RCC 7860 (cell line): ENCODE measurements around the gene KREMEN1.
"Not testable (repeated sequence)": the region's sequence is repeated elsewhere in the genome, so short reads cannot be mapped to it uniquely, and the experiment has no call there.

Source experiments
- DNase-seq: peaks from one replicate; pipeline ENCODE4 v3.0.0-alpha.2; 2015; ENCODE audit warnings: low spot score
- FAIRE-seq: peaks from 2 replicates; lab custom pipeline; 2012; peaks lifted over from hg19 to GRCh38; lab: Jason Lieb, UNC

Gene KREMEN1

DNA sequence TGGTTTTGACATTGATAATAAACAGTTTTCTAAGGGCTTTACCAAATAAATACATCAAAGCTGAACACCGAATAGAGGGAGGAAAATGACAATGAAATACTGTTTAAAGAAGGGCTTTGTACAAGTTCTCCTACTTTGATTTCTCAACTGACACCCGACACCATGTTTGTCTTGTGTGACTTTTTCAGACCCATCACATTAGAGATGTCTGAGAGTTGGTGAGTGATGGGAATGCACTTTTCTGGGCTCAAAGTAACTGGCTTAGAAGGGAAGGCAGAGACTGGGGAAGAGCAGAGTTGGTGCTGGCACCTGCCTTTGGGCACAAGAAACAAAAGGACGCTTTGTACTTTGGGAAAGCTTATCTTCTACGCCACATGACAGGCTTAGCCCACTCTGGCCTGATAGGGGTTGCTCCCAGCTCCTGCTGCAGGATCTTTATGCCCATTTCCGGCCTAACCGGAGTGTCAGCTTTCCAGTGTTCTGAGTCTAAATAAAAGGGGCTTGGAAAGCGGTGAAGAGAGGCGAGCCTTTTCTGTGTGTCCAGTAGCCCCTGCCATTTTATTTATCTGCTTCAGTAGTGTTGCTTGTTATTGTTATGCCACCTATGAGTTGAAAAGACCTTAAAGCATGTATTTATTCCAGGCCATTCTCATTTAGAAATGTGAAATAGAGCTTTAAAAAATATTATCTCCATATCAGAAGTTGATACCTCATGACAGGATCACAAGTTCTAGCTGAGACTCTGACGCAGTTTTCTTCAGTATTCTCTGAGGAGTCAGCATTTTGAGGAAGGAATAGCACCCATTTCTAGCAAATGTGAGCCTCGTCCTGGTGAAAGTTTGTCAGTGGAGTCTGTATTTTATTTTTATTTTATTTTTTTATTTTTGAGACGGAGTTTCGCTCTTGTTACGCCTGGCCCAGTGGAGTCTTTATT is 24.2 kb downstream of the KREMEN1 start:
- no peak for DNase-seq

DNA sequence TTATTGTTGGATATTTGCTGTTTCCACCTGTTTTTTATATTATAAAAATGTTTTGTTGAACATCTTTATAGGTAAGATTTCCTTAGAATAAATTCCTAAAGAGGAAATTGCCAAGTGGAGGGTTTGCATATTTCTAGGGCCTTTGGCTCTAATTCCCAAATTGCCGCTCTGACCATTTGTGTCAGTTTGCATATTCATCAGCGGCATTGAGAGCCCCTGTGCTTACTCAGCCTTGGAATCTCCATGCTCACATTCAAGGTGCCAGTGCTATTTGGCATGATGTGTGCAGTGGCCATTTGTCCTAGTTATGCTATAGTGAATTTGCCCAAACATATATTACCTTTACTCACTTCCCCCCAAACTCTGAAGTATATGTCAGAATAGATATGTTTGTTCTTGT is 25.5 kb downstream of the KREMEN1 start:
- no peak for DNase-seq
- FAIRE-seq: no peak

More for the DNA sequence above, 24.2 kb downstream of the KREMEN1 start:
- FAIRE-seq: no peak

DNA sequence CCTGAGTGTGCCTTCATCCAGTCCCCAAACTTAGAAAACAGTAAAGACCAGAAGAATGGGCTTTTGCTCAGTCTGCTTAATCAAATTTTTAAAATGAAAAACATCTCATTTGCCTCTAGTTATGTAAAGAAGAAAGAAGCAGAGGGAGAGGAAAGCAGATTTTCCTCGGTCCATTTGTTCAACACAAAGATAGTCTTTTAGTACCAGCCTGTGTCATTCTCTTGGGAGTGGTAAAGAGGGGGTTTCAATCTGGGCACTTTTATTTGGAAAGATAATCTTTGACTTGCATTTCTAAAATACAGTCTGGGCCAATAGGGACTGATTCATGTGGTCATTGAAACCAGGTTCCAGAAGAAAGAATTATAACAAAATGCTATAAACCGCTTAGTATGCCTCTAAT is 29.5 kb downstream of the KREMEN1 start:
- FAIRE-seq (no peak), DNase-seq (no peak)

DNA sequence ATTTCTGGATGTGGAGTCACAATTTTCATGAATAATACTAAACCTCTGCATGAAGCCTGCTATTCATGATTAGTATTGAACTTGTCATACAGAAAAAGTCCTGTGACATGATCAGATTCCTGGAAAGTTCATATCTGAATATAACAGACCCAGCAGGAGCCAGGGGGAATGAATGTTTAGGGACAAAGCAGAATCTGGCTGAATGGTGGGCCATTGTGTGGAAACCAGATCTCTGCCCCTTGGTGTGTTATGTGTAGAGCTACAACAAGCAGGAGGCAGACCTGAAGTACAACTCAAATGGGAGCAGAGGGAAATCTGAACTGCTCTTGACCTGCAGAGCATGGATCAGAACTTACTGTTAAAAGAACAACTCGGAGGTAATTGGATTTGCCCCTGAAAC is 30.3 kb downstream of the KREMEN1 start:
- FAIRE-seq (no peak), DNase-seq (no peak)

DNA sequence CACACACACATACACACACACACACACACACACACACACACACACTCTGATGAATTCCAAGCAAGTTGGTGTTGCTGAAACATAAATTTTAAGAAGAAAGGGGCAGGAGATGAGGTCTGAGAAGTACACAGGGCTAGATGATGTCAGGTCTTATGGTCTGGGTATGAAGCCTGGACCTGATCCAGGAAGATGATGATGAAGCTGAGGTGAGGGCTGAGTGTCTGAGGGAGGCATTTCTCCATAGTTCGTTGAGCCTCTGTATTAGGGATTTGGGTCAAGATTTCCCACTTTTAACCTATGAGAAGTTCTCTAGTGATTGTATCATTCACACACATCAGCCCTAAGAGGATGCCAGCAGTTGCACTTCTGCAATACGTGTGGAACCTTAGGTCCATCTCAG is 32.6 kb downstream of the KREMEN1 start:
- FAIRE-seq (no peak), DNase-seq (no peak)

DNA sequence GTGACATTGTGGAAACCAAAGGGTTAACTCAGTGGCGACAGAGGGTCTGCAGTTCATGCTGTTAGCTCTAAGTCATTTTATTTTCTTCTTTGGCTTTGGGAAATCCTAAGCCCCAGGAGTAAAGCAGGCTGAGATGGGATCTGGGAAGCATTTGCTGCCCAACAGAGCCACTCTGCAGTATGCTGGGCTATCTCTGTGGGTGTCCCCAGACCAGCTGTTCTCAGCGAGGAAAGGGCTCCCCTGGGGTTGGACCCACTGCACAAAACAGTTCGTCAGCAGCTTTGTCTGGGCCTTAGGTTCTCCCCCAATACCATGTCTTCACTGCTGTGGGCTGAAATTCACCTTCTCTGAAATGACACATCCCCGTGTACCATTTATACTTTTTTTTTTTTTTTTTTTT is 34.0 kb downstream of the KREMEN1 start:
- FAIRE-seq (no peak), DNase-seq (no peak)

DNA sequence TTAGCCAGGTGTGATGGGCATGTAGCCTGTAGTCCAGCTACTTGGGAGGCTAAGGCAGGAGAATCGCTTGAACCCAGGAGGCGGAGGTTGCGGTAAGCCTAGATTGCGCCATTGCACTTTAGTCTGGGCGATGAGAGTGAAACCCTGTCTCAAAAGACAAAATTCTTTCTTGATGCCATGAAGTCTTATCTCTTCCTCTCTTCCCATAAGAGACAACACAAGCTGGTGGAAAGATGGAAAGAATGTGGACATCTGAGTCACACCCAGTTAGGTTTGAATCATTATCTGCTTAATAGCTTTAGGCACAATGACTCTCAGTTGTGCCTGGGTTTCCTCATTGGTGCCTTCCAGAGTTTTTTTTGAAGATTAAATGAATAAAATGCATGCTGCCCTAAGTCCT is 35.3 kb downstream of the KREMEN1 start:
- DNase-seq (peak; percentile 36), FAIRE-seq (peak; percentile 57)

DNA sequence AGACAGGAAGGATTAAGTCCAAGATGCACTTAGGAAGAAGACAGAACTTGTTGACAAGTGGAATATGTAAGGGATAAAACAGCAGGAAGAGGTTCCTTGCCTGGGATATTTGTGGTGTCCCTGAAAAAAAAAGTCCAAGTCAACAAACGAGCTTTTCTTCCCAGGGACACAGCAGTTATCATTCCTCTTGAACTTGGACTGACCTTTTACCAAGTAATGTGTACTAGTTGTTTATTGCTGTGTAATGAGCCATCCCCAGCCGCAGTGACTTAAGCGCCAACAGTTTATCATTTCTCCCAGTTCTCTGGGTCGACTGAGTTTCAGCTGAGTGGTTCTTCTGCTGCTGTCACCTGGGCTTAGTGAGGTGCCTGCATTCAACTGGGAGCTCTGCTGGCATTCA is 37.0 kb downstream of the KREMEN1 start:
- peak; percentile 47 for DNase-seq
- peak; percentile 66 for FAIRE-seq

DNA sequence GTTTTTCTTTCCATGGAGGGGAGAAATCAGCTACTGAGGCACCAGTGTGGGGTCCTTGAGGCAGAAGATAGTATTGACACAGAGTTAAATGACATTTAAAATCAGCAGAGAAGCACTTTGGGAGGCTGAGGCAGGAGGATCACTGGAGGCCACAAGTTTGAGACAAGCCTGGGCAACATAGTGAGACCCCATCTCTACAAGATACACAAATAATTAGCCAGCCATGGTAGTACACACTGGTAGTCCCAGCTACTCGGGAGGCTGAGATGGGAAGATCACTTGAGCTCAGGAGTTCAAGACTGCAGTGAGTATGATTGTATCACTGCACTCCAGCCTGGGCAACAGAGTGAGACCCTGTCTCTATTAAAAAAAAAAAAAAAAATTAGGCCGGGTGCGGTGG is 38.1 kb downstream of the KREMEN1 start:
- FAIRE-seq (no peak), DNase-seq (no peak)

DNA sequence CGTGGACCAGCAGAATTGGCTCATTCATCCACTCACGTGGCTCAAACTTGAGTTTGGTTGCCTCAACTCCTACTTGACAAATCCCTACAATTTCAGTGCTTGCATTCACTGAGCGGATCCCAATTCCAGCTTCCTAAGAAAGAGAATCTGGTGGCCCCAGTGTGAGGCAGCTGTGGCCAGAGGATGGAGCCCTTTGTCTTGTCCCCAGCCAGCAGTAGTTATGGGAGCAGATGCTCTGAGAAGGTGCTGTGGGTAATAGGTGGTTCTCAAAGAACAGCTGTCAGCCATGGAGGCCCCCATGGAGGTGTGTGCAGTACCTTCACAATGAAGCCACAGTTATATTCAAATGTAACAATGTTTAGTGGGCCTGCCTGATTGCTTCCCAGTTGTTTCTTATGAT is 39.3 kb downstream of the KREMEN1 start:
- no peak for DNase-seq
- no peak for FAIRE-seq

DNA sequence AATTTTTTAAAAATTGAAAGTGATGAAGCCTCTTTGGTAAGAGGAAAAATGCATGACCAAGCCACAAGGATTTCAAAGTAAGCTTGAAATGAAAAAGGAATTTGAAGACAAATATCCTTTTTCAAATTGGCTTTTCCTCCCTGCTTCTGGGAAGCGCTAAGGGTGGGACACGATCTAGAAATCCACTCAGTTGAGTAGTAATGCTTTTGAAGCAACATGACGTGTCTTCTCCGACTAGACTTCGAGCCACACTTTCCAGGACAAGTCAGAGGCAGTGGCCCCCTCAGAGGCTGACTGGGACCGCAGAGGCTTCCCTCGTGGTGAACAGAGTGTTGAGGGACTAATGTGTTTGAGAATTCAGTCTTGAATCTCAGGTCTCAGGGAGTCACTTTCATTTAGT is 39.8 kb downstream of the KREMEN1 start:
- FAIRE-seq: no peak
- DNase-seq: no peak

DNA sequence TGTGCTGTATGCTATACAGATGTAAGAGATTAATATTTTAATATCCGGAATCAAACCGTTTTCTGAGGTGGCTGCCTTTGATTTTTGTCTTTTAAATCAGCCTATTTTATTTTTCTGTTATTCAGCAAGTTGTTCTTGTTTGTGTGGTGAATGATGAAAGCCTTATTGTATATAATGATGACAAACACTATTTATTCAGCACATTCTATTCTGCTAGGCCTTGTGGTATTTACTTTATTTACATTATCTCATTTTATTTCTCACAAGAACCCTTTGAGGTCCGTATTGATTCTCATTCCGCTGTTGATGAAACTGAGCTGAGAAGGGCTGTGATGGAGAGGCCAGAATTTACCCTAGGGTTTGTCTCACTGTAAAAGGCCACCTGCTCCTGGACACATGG is 40.5 kb downstream of the KREMEN1 start:
- DNase-seq (no peak), FAIRE-seq (no peak)

DNA sequence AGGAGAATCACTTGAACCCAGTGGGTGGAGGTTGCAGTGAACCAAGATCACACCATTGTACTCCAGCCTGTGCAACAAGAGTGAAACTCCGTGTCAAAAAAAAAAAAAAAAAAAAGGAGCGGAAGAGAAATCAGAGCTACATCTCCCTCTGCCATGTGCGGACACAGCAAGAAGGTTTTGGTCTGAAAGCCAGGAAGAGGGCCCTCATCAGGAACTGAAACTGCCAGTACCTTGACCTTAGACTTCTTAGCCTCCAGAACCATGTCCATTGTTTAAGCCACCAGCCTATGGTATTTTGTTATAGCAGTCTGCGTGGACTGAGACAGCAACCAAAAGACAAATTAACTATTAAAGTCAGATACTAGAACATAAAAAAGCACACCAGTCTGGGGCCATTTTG is 41.6 kb downstream of the KREMEN1 start:
- DNase-seq (no peak), FAIRE-seq (no peak)

DNA sequence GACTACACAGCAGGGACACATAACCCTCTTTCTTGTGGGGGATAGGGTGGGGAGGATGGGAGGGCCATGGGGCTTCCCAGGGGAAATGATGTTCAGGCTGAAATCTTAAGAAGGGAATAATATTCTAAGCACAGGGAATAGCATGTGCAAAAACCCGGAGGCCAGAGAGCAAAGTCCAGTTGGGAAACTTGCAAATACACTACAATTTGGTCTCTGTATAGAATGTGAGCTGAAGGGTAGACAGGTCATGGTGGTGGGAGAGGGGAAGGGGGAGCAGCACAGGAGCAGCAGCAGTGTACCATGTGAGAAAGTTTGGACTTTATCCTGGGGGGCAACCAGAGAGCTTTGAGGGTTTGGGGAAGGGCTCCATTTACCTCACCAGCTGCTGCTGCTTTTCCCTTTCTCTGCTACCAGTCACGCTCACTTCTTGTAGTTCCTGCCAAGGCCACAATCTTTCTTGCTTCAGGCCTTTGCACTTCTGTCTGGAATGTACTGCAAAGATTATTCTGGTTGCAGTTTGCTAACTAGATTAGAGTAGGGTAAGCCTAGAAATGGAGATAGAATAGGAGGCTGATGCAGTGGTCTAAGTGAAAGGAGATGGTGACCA is 43.0 kb downstream of the KREMEN1 start:
- no peak for DNase-seq
- no peak for FAIRE-seq

DNA sequence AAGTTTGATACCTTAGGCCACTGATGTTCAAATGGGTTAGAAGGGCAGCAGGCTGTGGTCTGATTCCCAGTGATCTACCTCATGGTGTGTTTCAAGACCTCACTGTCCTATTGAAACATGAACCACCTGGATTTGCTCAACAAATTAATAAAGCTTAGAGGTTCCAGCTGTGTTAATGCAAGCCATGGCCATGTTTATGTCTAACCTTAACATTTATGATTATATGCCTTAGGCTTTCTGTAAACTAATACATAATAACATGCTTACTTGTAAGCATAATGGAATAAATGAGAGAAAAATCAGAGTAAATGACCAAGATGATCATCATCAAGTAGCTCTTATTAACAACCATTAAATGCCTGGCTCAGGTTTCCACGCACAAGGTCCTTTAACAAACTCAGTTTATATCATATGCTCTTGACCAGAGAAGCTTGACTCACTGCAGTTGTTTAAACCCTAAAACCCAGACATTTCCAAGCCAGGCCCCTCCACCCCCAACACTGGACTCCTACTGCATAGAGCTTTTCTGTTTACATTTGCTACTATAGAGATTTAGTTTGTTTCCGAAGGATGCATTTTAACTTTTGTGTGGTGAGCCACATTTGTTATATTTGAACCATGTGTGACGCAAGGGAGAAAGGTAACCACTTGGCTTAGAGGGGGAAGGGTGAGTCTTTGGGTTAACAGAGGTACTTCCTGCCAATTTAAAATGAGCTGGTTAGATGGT is 43.7 kb downstream of the KREMEN1 start:
- no peak for FAIRE-seq

DNA sequence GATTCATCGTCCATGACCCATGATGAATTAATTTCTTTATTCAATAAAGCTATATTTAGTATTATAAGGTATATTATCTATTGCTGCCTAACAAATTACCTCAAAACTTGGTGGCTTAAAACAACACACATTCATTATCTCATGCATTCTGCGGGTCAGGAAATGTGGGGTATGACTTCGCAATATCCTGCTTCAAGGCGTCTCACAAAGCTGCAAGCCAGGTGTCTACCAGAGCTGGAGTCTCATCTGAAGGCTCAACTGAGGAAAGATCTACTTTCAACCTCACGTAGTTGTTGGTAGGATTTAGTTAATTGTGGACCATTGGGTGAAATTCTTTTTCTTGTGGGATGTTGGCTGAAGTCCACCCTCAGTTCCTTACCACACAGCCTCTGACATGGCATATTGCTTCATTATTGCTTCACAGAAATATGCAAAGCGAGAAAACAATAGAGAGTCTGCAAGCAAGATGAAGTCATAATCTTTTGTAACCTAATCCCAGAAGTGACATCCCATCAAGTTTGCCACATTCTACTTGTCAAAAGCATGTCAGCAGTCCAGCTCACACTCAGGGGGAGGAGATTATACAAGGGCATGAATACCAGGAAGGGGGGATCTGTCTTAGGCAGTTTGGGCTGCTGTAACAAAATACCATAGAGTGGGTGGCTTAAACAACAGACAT is 45.1 kb downstream of the KREMEN1 start:
- DNase-seq: no peak
- FAIRE-seq: no peak

More for the DNA sequence above, 43.7 kb downstream of the KREMEN1 start:
- DNase-seq: no peak

DNA sequence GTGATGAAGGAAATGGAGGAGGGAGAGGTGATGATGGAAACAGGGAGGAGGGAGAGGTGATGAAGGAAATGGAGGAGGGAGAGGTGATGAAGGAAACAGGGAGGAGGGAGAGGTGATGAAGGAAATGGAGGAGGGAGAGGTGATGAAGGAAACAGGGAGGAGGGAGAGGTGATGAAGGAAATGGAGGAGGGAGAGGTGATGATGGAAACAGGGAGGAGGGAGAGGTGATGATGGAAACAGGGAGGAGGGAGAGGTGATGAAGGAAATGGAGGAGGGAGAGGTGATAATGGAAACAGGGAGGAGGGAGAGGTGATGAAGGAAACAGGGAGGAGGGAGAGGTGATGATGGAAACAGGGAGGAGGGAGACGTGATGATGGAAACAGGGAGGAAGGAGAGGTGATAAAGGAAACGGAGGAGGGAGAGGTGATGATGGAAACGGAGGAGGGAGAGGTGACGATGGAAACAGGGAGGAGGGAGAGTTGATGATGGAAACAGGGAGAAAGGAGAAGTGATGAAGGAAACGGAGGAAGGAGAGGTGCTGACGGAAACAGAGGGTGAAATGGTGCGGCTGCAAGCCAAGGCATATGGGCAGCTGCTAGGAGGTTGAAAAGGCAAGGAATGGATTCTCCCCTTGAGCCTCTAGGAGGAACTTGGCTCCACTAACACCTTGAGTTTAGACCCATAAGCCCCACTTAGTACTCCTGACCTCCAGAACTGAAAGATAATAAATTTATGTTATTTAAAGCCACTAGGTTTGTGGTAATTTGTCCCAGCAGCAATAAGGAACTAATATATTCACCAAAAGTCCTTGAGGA is 47.5 kb downstream of the KREMEN1 start:
- DNase-seq, FAIRE-seq: not testable (repeated sequence)

DNA sequence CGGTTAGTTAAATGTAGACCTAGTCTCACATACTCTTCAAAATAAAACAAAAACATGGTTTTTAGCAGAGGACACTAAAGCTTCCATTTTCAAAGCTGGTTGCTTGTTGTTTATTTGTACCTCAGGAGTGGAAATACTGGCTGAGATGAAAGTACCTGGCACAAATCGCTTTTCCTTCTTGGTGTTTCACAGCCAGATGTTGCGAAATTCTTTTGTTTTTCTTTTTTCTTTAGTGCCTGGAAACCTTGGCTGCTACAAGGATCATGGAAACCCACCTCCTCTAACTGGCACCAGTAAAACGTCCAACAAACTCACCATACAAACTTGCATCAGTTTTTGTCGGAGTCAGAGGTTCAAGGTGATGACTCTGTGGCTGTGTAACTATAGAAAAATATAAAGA is 48.3 kb downstream of the KREMEN1 start:
- FAIRE-seq (no peak), DNase-seq (no peak)

DNA sequence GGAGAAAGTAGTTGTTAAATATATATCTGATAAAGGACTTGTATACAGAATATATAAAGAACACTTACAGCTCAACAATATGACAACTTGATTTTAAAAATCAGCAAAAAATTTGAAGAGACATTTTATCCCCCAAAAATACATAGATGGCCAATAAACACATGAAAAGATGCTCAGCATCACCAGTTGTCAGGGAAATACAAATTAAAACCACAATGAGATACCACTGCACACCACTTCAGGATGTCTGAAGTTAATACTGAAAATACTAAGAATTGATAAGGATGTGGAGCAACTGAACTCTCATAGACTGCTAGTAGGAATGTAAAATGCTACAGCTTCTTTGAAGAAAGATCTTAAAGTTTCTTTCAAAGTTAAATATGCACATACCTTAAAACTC is 49.2 kb downstream of the KREMEN1 start:
- DNase-seq (no peak), FAIRE-seq (no peak)

DNA sequence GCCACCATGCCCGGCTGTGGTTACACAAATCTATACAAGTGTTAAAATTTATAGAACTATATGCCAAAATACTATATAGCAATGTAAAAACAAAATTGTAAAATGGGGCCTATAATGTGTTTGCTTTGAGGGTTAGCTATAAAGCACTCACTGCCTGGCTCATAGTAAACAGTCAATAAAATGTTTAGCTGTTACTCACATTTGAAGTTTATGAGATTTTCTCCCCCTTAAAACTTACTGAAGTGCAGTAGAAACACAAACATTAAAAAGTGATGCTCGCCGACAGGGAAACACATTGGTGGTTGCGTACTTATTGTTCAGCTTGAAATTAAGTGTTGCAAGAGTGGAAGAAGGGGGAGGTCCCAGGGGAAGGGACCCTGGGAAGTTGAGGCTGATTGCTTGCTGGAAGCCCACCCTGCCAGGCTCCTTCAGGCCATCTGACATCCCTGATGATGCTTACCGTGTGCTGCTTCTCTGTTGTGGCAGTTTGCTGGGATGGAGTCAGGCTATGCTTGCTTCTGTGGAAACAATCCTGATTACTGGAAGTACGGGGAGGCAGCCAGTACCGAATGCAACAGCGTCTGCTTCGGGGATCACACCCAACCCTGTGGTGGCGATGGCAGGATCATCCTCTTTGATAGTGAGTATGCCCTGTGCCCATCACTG is 52.1 kb downstream of the KREMEN1 start:
- DNase-seq: no peak
- FAIRE-seq: no peak
